ENCODE data around the gene RUNX3.

DNA sequence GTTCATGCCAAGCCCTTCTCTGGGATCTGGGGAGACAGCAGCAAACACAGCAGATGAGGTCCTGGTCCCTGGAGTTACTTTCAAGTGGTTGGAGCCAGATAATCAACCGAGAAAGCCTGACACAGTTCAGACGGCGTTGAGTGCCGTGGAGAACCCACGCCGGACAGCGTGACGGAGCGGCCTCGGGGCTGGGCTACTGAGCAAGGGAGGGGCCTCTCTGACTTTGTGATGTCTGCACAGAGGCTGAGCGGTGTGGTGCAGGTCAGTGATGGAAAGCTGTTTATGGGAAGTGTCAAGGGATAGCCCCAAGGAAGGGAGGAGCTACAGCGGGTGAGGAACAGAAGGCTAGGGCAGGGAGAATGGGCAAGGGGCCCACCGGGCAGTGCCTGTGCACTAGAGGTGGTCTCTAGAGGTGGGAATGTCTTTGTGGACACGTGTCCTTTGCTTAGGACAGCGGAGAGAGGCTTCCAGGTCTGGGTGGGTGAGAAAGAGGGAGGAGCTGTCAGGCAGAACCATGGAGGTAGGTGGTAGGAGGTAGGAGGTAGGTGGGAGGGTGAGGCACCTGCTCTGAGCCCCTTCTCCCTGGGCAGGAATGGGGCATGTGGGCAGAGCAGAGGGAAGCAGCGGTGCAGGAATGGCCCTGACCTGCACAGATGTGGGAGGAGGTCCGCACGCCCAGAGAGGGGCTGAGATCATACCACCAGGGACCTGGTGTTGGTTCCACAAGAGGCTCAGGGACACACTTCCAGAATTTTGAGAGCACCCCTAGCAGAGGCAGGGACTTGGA lies 62.8 kb downstream of the RUNX3 start:
- no peak for TF ChIP-seq EZH2 (IDR thresholded peaks at IDR 0.05; ENCODE audit: low read length)
- TF ChIP-seq, protein P1, sequence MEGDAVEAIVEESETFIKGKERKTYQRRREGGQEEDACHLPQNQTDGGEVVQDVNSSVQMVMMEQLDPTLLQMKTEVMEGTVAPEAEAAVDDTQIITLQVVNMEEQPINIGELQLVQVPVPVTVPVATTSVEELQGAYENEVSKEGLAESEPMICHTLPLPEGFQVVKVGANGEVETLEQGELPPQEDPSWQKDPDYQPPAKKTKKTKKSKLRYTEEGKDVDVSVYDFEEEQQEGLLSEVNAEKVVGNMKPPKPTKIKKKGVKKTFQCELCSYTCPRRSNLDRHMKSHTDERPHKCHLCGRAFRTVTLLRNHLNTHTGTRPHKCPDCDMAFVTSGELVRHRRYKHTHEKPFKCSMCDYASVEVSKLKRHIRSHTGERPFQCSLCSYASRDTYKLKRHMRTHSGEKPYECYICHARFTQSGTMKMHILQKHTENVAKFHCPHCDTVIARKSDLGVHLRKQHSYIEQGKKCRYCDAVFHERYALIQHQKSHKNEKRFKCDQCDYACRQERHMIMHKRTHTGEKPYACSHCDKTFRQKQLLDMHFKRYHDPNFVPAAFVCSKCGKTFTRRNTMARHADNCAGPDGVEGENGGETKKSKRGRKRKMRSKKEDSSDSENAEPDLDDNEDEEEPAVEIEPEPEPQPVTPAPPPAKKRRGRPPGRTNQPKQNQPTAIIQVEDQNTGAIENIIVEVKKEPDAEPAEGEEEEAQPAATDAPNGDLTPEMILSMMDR (optimal IDR thresholded peaks at IDR 0.05 in 1 of 3, IDR thresholded peaks at IDR 0.05 in 1 of 3, conservative IDR thresholded peaks at IDR 0.05 in 1 of 3; ENCODE audit: extremely low read depth in 1 of 3, insufficient read depth in 2 of 3, low read length in 3 of 3): no peak

All from keratinocyte (primary cell).